Esophagus muscularis mucosa (tissue), 4 donors: ENCODE results near the gene HEATR5A. TPM values are rescaled to one million over a fixed set of nuclear protein-coding genes. Genes with fewer than 3 reads are reported as not detected.

Experiments used
- DNase-seq: peaks from one replicate; pipeline ENCODE4 v3.0.0-alpha.2; 2017; ENCODE audit errors: extremely low spot score
- H3K27ac ChIP-seq, 4 donors: fragments of 200-600 bp; sonication (generic); replicated peaks in 1 of 4; 1 replicate in 3 of 4; 2 replicates in 1 of 4; pipeline ENCODE4 v1.5.1; 2016 to 2019; ENCODE audit warnings: mild to moderate bottlenecking in 1 of 4
- H3K27me3 ChIP-seq, 4 donors: fragments of 200-600 bp; sonication (generic); one replicate each; pipeline versions ENCODE4 v1.5.1 to v1.6.0; 2016 to 2019
- H3K36me3 ChIP-seq, 4 donors: fragments of 200-600 bp; sonication (generic); one replicate each; pipeline ENCODE4 v1.5.1; 2016 to 2019
- H3K4me1 ChIP-seq, 4 donors: fragments of 200-600 bp; sonication (generic); one replicate each; pipeline ENCODE4 v1.5.1; 2016 to 2019
- H3K4me3 ChIP-seq, 4 donors: fragments of 200-600 bp; sonication (generic); 1 replicate in 2 of 4; 2 replicates in 2 of 4; pipeline ENCODE4 v1.5.1; 2016 to 2019; ENCODE audit warnings: mild to moderate bottlenecking in 4 of 4, moderate library complexity in 1 of 4
- H3K9me3 ChIP-seq, 4 donors: fragments of 200-600 bp; sonication (generic); 1 replicate in 3 of 4; 2 replicates in 1 of 4; pipeline ENCODE4 v1.5.1; 2016 to 2019
- EP300 ChIP-seq: sonication (generic); formaldehyde crosslinking; IDR thresholded peaks from one replicate; pipeline ENCODE4 v1.6.1; 2017; ENCODE audit warnings: antibody characterized with exemption
- POLR2A ChIP-seq: fragments of 450-650 bp; IDR thresholded peaks from one replicate; pipeline ENCODE4 v1.6.1; 2017; ENCODE audit warnings: antibody characterized with exemption, moderate library complexity, mild to moderate bottlenecking, low read depth
- POLR2AphosphoS5 ChIP-seq, 2 donors: sonication (generic); formaldehyde crosslinking; IDR thresholded peaks; one replicate each; pipeline ENCODE4 v1.6.1; 2017; ENCODE audit warnings: antibody characterized with exemption in 2 of 2
- WGBS: methylation state at CpG from one replicate; pipeline ENCODE4 v1.1.5; 2018; 5-methylcytosine and 5-hydroxymethylcytosine counted together
- intact Hi-C: fragments of 100-400 bp; cut with DNase I; formaldehyde crosslinking; loops from one replicate; pipeline ENCODE4 v1.15.1; 2023
- total RNA-seq, 4 donors: library from RNA; depleted of rRNA; stranded (reverse); fragments of >200 nt; gene quantifications; one replicate each; pipeline versions ENCODE4 v1.1.0 to v1.2.1, GENCODE V29; 2016
- TF ChIP-seq, protein P1 (sequence below), 3 experiments: fragments of 200-600 bp in 2 of 3; fragments of 450-650 bp in 1 of 3; sonication (generic) in 2 of 3; IDR thresholded peaks; one replicate each; pipeline ENCODE4 v1.5.1; 2017 to 2019; ENCODE audit warnings: antibody characterized with exemption in 3 of 3, mild to moderate bottlenecking in 2 of 3, moderate library complexity in 1 of 3

Gene HEATR5A
- total RNA-seq, 4 donors from 2014 or later: 24.1 to 38.2 (median 28.2) TPM

DNA sequence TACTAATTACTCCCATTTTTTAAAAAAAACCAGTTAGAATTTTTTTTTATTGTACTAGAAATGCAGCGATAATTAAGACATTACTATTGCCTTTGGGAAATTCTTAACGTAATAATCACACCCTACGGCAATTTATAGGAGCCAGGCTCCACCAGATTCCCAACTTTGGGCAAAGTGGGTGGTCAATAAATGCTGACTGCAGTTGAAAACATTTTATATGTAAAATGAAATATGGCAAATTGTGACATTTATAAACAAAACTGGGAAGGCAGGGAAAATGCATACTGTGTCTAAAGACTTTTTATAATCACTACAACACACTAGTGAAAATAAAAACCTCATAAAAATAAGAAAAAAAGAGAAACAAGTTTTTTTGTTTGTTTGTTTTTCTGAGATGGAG is 119.5 kb downstream of the HEATR5A start:
- peaks cover 26 to 62% (median 53%) of the 10 kb centered on the region in 4 donors for H3K36me3 ChIP-seq

GRCh38 chr14:31300296-31300695 is 120.1 kb downstream of the HEATR5A start:
- intact Hi-C loops: no loop called here
- TF ChIP-seq EP300 (no peak), POLR2AphosphoS5 (IDR thresholded peaks at IDR 0.05) (no peak), POLR2A (no peak)
- TF ChIP-seq, protein P1, sequence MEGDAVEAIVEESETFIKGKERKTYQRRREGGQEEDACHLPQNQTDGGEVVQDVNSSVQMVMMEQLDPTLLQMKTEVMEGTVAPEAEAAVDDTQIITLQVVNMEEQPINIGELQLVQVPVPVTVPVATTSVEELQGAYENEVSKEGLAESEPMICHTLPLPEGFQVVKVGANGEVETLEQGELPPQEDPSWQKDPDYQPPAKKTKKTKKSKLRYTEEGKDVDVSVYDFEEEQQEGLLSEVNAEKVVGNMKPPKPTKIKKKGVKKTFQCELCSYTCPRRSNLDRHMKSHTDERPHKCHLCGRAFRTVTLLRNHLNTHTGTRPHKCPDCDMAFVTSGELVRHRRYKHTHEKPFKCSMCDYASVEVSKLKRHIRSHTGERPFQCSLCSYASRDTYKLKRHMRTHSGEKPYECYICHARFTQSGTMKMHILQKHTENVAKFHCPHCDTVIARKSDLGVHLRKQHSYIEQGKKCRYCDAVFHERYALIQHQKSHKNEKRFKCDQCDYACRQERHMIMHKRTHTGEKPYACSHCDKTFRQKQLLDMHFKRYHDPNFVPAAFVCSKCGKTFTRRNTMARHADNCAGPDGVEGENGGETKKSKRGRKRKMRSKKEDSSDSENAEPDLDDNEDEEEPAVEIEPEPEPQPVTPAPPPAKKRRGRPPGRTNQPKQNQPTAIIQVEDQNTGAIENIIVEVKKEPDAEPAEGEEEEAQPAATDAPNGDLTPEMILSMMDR (IDR thresholded peaks at IDR 0.05): no peak
- no peaks in the 10 kb centered on the region for H3K4me1 ChIP-seq
- H3K4me3 ChIP-seq: no peak overlapping the region
- H3K36me3 ChIP-seq: peaks cover 24 to 59% (median 50%) of the 10 kb centered on the region in 4 donors
- no peaks in the 10 kb centered on the region for H3K9me3 ChIP-seq
- WGBS: 90% methylated on average over 7 of the region's 7 CpGs
- no peak for DNase-seq
- no peaks in the 10 kb centered on the region for H3K27me3 ChIP-seq
- H3K27ac ChIP-seq: no peak overlapping the region

More for the DNA sequence above, 119.5 kb downstream of the HEATR5A start:
- H3K9me3 ChIP-seq: no peaks in the 10 kb centered on the region
- DNase-seq: no peak
- intact Hi-C loops: no loop called here
- 96% methylated on average over 3 of the region's 3 CpGs for WGBS
- no peak for TF ChIP-seq POLR2A
- H3K4me1 ChIP-seq: no peaks in the 10 kb centered on the region
- H3K27ac ChIP-seq: no peak overlapping the region
- H3K27me3 ChIP-seq: no peaks in the 10 kb centered on the region
- H3K4me3 ChIP-seq: no peak overlapping the region

- Histone ChIP-seq H3K36me3 (peaks cover 9 to 45% (median 28%) of the 10 kb centered on the region in 4 donors), H3K4me3 (no peak overlapping the region), H3K9me3 (no peaks in the 10 kb centered on the region), H3K27me3 (no peaks in the 10 kb centered on the region), H3K4me1 (no peaks in the 10 kb centered on the region), H3K27ac (no peak overlapping the region)
- intact Hi-C loops: no loop called here
- no peak for TF ChIP-seq POLR2AphosphoS5 (IDR thresholded peaks at IDR 0.05)
- no peak for TF ChIP-seq POLR2A
- TF ChIP-seq EP300: no peak
- TF ChIP-seq, protein P1 (IDR thresholded peaks at IDR 0.05): no peak
- DNase-seq: no peak
Observed at GRCh38 chr14:31297701-31298344, 122.5 kb downstream of the HEATR5A start.

DNA sequence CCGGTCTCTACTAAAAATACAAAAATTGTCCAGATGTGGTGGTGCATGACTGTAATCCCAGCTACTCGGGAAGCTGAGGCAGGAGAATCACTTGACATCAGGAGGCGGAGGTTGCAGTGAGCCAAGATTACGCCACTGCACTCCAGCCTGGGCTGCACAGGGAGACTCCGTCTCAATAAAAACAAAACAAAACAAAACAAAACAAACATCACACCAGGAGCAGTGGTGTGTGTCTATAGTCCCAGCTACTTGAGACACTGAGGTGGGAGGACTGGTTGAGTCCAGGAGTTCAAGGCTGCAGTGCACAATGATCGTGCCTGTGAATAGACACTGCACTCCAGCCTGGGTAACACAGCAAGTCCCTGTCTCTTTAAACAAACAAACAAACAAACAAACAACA is 123.2 kb downstream of the HEATR5A start:
- Histone ChIP-seq H3K4me1 (no peaks in the 10 kb centered on the region), H3K4me3 (no peak overlapping the region), H3K27ac (no peak overlapping the region), H3K27me3 (no peaks in the 10 kb centered on the region), H3K36me3 (peaks cover 6 to 44% (median 24%) of the 10 kb centered on the region in 4 donors), H3K9me3 (no peaks in the 10 kb centered on the region)
- intact Hi-C loops: no loop called here
- no peak for TF ChIP-seq POLR2AphosphoS5 (IDR thresholded peaks at IDR 0.05)
- TF ChIP-seq EP300: no peak
- TF ChIP-seq POLR2A: no peak
- TF ChIP-seq, protein P1 (IDR thresholded peaks at IDR 0.05): no peak
- DNase-seq: no peak
- WGBS: 85% methylated on average over 6 of the region's 6 CpGs

DNA sequence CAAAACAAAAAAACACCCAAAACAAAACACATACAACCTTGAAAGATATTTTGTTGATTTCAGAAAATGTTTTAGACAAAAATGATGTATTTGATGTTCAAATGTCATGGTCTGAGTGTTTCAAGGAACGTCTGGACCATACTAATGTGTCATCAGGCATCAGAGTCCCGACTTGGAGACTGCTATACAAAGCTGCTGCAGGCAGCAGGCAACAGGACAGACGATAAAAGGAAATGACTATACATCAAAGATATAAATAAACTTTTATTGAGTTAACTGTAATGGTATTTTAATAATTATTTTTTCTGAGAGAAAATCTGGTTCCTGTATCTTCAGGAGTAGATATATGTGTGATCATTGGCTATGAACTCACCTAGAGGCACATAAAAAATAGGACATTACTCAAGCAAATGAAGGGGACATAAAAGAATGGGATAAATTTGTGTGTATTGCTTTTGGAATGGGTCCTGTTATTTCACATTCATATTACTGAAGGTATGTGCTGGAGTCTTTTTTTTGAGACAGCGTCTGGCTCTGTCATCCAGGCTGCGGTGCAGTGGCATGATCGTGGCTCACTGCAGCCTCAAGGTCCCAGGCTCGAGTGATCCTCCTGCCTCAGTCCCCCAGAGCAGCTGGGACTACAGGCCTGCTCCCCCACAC is 125.5 kb downstream of the HEATR5A start:
- no peak for TF ChIP-seq POLR2AphosphoS5 (IDR thresholded peaks at IDR 0.05)
- TF ChIP-seq, protein P1 (IDR thresholded peaks at IDR 0.05): no peak
- no peak for TF ChIP-seq EP300
- no peak for TF ChIP-seq POLR2A
- WGBS: 68% methylated on average over 7 of the region's 7 CpGs
- Histone ChIP-seq H3K4me1 (no peaks in the 10 kb centered on the region), H3K4me3 (no peak overlapping the region), H3K36me3 (peaks cover 0 to 23% (median 6%) of the 10 kb centered on the region in 4 donors), H3K9me3 (no peaks in the 10 kb centered on the region), H3K27me3 (no peaks in the 10 kb centered on the region), H3K27ac (no peak overlapping the region)
- intact Hi-C loops: no loop called here
- DNase-seq: no peak
